GM19468 (cell line): ENCODE results near the gene LEPR.
"Not testable (repeated sequence)": the region's sequence is repeated elsewhere in the genome, so short reads cannot be mapped to it uniquely, and the experiment has no call there.

ENCODE experiments used
- ATAC-seq: cut with Tn5 transposase; IDR thresholded peaks from one replicate; pipeline ENCODE4 v1.9.1; 2021; ENCODE audit warnings: mild to moderate bottlenecking, moderate library complexity, moderate number of reproducible peaks; ENCODE audit not compliant: unreplicated experiment; ENCODE audit errors: extremely low read depth

The LEPR gene, protein sequence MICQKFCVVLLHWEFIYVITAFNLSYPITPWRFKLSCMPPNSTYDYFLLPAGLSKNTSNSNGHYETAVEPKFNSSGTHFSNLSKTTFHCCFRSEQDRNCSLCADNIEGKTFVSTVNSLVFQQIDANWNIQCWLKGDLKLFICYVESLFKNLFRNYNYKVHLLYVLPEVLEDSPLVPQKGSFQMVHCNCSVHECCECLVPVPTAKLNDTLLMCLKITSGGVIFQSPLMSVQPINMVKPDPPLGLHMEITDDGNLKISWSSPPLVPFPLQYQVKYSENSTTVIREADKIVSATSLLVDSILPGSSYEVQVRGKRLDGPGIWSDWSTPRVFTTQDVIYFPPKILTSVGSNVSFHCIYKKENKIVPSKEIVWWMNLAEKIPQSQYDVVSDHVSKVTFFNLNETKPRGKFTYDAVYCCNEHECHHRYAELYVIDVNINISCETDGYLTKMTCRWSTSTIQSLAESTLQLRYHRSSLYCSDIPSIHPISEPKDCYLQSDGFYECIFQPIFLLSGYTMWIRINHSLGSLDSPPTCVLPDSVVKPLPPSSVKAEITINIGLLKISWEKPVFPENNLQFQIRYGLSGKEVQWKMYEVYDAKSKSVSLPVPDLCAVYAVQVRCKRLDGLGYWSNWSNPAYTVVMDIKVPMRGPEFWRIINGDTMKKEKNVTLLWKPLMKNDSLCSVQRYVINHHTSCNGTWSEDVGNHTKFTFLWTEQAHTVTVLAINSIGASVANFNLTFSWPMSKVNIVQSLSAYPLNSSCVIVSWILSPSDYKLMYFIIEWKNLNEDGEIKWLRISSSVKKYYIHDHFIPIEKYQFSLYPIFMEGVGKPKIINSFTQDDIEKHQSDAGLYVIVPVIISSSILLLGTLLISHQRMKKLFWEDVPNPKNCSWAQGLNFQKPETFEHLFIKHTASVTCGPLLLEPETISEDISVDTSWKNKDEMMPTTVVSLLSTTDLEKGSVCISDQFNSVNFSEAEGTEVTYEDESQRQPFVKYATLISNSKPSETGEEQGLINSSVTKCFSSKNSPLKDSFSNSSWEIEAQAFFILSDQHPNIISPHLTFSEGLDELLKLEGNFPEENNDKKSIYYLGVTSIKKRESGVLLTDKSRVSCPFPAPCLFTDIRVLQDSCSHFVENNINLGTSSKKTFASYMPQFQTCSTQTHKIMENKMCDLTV

DNA sequence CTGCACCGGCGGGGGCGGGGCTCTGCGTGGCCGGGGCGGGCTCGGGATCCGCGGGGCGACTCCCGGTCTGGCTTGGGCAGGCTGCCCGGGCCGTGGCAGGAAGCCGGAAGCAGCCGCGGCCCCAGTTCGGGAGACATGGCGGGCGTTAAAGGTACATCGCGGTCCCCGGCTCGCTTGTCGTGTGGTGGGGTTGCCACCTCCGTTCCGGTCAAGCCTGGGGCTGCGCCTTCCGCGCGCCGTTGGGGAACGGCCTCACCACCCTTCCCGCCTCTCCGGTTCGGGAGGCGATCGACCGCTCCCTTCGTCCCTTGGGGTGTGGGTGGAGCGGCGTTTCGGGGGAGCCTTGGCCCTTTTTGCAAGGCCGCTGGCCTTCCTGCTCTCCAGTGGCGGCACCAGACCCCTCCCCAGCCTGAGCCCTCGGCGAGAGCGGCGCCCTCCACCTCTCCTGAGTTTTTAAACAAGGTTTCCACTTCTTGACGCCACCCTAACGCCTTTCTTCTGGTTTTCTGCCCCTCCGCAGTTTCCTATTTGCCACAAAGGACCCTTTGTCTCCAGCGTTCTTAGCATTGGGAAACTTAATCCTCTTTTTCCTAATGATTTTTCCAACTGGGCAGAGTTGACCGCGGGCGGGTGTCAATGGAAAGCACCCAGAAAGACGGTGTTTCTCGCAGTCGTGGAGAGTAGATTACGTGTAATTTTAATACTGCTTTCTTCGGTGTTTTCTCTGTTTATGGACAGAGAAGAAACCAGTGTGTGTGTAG lies at the start of gene LEPR, which contains the start of gene LEPROT:
Gene LEPR (plus strand): TSS at position 79 of the 761 bp plus-strand sequence. CDS start 144,898 bp downstream, outside the sequence.
Gene LEPROT (plus strand): TSS at position 79 of the 761 bp plus-strand sequence. CDS start 57 bp downstream, at position 136.
- ATAC-seq: peak; percentile 0

DNA sequence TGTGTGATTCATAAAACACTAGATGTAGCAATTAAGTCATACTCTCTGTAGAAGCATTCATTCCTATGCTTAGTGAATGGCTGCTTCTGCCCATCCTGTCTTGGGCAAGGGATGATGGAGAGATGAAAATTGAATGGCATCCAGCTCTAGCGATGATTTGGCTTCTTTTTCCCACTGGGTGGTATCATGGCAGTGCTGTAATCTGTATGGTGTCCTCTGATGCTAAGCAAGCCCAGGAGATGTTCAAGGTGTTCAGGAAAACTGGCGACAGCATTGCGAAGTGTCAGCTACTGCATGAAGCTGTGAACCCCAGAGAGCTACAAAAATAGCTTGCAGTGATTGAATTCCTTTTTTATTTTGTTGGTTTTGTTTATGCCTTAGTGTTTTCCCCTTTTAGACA lies 48.9 kb upstream of the LEPR start:
- no peak for ATAC-seq

GRCh38 chr1:65372557-65372956 lies 47.9 kb upstream of the LEPR start:
- no peak for ATAC-seq

DNA sequence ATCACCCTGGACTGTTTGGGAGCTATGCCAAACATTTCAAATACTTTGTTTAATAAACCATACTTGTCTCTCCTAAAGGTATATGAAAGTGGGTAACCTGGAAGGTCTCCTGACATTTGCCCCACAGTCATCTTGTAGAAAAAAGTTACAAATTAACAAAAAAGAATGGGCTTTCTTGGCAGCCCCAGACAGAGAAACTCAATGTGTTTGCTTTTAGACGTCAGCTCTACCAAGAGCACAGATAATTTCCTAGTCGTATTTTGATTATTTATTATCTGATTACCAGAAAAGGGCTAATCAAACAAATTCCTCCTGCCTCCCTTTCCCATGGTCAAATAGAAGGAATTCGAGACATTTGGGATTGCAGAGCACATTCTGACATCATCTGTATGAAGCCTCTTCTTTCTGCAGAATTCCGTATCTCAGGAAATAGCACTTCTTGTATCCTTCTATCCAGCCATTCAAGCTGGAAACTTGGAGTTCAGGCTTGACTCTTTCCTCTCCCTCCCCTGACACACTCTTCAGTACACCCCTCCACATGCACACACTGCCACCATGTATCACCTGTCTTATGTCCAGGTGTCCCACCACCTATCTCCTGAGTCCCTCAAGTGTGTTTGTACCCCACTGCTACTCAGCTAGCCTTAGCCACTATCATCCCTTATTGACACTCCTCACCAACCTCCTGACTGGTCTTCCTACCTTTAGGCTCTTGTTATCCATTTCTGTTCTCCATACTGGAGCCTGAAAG lies 42.8 kb upstream of the LEPR start:
- ATAC-seq: no peak

DNA sequence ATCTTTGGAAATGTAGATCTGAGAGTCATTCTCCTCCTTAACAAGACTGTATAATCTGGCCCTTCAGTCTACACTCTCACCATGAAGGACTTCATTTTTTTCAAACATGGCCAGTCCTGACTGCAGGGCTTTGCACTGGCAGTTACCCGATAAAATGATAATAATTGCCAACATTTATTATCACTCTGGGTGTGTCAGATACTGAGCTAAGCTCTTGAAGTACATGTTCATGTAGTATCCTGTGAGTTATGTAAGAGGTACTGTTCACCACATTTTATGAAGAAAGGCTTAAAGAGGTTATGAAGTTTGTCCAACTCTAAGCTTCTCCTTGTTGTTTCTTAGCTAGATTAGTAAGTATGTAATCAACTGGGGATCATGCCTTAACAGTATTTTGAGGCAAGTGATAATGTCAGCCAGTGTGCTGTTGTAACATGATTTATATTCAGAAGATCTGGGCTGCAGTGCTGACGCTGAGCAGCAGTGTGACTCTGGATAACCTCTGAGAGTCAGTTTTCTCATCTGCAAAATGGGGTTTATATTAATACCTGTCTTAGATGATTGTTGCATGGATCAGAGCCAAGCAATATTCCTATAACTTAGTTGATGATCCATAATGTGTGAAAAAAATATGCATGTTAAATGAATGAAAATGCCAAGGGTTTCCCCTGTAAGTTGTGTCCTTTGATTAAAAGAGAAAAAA lies 42.1 kb upstream of the LEPR start:
- ATAC-seq: no peak

- not testable (repeated sequence) for ATAC-seq
Measured at GRCh38 chr1:65384426-65384825, 36.0 kb upstream of the LEPR start.

- no peak for ATAC-seq
Measured at GRCh38 chr1:65386439-65386838, 34.0 kb upstream of the LEPR start.

DNA sequence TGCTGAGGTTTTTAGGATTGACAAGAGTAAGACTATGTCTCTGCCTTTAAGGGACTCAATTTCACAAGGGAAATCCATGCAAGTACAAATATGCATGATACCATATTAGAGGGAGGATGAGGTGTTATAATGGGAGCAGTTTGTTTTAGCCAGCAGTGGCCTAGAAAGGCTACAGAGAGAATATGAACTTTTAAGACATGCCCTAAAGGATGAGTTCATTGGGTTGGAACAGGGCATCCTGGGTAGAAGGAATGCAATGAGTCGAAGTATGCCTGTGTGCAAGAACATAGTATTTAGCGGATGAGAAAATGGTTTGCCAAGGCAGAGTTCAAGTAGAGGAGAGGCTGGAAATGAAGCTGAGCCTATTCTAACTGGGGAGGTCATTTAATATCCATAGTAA lies 32.6 kb upstream of the LEPR start:
- ATAC-seq: no peak

DNA sequence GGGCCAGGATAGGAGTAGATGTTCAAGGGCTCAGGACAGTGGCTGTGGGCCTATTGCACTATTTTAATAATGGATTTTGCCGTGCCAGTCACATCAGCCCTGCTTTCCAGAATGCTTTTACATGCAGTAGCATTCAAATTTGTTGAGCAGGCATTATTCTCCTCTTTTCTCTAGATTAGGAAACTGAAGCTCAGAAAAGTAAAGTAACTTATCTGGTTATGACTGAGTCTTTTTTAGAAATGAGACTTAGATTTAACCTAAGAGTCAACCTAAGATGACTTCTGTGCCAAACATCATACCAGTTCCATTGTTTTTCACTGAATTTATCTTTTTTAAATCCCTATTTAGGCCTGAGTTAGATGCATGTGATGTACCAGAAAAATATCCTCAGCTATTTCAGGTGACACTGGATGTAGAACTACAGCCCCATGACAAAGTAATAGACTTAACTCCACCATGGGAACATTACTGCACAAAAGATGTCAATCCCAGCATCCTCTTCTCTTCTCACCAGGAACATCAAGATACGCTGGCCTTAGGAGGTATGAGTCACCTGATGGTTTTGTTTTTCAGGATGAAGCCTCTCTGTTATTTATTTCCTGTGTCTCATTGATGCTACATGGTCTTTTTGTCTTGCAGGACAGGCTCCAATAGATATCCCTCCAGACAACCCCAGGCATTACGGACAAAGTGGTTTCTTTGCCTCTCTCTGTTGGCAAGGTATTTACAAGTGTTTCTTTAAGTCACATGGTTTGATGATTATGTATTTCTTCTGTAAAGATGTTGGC lies 31.4 kb upstream of the LEPR start:
- no peak for ATAC-seq

- no peak for ATAC-seq
Measured at GRCh38 chr1:65392497-65392896, 28.0 kb upstream of the LEPR start.

GRCh38 chr1:65393347-65393746 lies 27.1 kb upstream of the LEPR start:
- peak; percentile 52 for ATAC-seq

- ATAC-seq: no peak
Measured at GRCh38 chr1:65393928-65394327, 26.5 kb upstream of the LEPR start.

GRCh38 chr1:65395887-65396612 lies 24.4 kb upstream of the LEPR start:
- ATAC-seq: no peak

GRCh38 chr1:65398083-65398482 lies 22.4 kb upstream of the LEPR start:
- ATAC-seq: no peak

GRCh38 chr1:65399003-65399402 lies 21.5 kb upstream of the LEPR start:
- ATAC-seq: no peak

DNA sequence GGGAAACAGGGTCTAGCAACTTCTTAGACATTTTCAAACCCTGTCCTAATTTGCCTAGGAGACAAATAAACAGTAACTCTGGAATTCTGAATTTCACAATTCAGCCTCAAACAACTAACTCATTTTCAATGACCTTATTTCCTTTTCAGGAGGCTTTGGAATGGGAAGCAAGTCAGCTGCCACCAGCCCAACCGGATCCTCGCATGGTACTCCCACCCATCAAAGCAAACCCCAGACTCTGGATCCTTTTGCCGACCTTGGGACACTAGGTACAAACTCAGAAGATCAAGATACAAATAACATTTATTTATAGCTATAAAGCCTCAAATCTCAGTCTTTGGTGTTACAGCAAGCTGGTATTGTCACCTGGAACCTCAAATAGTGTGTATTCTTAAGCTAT lies 18.9 kb upstream of the LEPR start:
- ATAC-seq: no peak

DNA sequence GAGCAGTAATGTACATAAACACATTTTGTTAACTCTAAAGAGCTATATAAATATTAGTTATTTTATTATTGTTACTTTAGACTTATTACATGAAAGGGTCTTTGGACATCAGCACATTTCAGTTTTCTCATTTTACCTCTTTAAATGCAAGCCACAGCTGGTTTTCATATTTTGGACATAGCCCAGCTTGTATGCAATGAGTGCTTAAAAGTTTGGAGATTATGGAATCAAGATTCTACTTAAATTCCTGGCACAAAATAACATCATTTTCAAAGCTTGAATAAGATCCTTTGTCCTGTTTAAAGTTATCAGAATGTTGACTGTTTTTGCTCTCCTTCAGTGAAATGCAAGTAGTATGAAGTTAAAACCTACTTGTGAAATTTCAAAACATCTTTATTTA lies 15.5 kb upstream of the LEPR start:
- ATAC-seq: no peak
